Measurements from ENCODE around the gene SRXN1.

SRXN1 gene

DNA sequence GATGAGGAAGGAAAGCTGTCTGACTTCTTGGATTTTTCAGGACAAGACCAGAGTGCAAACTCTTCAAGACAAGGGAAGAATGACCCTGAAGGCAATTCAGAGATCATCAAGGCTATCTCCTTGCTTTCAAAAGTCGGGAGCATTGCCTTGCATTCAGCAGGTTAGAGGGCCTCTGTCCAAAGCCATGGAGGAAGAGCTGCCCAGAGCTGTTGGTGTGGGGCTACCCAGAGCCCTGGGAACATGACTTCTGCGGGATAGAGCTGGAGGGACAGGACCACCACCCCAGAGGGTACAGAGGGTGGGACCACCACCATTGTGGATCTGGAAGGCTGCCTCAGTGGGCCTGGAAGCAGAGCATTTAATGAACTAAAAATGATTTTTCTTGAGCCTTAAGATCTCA lies 5.2 kb upstream of the SRXN1 start:
- Histone ChIP-seq H3K4me3 (ENCODE audit: low read depth, low read length) (no peak overlapping the region), H3K9me3 (ENCODE audit: control insufficient read depth, insufficient read depth, low read depth, low read length) (no peaks in the 10 kb centered on the region), H3K36me3 (ENCODE audit: control insufficient read depth in 2 of 2, insufficient read depth in 1 of 2, low read length in 2 of 2) (no peaks in the 10 kb centered on the region), H3K4me1 (ENCODE audit: control insufficient read depth, insufficient read depth, low read length) (no peaks in the 10 kb centered on the region), H3K27ac (ENCODE audit: extremely low read depth, low read depth, low read length) (no peak overlapping the region)
- POLR2A ChIA-PET, result no interaction called here
- TF ChIP-seq, protein P1, sequence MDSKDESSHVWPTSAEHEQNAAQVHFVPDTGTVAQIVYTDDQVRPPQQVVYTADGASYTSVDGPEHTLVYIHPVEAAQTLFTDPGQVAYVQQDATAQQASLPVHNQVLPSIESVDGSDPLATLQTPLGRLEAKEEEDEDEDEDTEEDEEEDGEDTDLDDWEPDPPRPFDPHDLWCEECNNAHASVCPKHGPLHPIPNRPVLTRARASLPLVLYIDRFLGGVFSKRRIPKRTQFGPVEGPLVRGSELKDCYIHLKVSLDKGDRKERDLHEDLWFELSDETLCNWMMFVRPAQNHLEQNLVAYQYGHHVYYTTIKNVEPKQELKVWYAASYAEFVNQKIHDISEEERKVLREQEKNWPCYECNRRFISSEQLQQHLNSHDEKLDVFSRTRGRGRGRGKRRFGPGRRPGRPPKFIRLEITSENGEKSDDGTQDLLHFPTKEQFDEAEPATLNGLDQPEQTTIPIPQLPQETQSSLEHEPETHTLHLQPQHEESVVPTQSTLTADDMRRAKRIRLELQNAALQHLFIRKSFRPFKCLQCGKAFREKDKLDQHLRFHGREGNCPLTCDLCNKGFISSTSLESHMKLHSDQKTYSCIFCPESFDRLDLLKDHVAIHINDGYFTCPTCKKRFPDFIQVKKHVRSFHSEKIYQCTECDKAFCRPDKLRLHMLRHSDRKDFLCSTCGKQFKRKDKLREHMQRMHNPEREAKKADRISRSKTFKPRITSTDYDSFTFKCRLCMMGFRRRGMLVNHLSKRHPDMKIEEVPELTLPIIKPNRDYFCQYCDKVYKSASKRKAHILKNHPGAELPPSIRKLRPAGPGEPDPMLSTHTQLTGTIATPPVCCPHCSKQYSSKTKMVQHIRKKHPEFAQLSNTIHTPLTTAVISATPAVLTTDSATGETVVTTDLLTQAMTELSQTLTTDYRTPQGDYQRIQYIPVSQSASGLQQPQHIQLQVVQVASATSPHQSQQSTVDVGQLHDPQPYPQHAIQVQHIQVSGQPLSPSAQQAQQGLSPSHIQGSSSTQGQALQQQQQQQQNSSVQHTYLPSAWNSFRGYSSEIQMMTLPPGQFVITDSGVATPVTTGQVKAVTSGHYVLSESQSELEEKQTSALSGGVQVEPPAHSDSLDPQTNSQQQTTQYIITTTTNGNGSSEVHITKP (tag by site-specific recombination; IDR thresholded peaks at IDR 0.05), result peak; percentile 87
- no peak for TF ChIP-seq BCL11A (tag by site-specific recombination; IDR thresholded peaks at IDR 0.05; ENCODE audit: low read depth)
- CTCF ChIA-PET, result interaction anchor here (1.0 to 5.4 kb wide), 3 partner anchors 8 to 96 kb away, joined by 3 to 81 read pairs (median 10); no protein-coding TSS in a partner anchor

DNA sequence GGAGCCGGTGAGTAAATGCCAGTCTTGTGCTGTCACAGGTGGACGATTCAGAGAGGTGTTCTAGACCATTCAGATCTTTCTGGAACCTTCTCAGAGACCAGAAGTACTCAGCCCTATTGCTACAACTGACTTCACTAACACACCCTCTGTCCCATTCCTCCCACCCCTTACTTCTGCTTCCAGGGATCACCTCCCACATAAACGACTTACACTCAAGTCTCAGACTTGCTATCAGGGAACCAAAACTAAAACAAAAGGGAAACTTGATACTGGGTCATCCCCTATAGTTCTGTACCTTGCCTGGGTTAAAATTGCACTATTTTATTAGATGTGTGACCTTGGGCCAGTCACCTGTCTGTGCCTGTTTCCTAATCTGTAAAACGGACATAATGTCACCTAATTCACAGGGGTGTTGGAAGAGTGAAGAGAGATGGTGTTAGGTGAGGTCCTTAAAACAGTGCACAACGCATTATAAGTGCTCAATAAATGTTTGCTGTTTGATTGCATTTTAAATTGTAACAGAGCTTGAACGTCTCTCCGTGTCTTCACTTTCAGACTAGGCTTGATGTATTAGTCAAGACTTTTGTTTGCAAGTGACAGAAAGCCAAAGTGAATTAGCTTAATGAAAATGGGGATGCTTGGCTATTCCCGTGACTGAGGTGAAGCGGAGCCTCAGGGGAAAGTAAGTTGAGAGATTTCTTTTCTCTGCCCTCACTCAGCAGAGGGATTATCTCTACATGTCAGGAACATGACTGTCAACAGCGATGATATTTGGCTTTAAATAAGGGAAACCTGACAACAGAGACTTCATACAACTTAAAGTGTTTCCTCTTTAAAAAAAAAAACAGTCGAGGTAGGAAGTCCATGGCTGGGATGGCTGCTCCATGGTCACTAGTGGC lies 3.0 kb upstream of the SRXN1 start:
- Histone ChIP-seq H3K27ac (ENCODE audit: extremely low read depth, low read depth, low read length) (no peak overlapping the region), H3K36me3 (ENCODE audit: control insufficient read depth in 2 of 2, insufficient read depth in 1 of 2, low read length in 2 of 2) (peaks cover 0 to 3% of the 10 kb centered on the region in 2 experiments; a peak in 1 of 3 replicates), H3K4me1 (ENCODE audit: control insufficient read depth, insufficient read depth, low read length) (no peaks in the 10 kb centered on the region), H3K9me3 (ENCODE audit: control insufficient read depth, insufficient read depth, low read depth, low read length) (no peaks in the 10 kb centered on the region), H3K4me3 (ENCODE audit: low read depth, low read length) (no peak overlapping the region)
- POLR2A ChIA-PET, result interaction anchor here (1.2 kb wide), 1 partner anchor 13 kb away, joined by 3 read pairs; no protein-coding TSS in a partner anchor
- TF ChIP-seq ZNF221 (tag by site-specific recombination; IDR thresholded peaks at IDR 0.05; ENCODE audit: borderline replicate concordance) (no peak), ZNF664 (tag by site-specific recombination; IDR thresholded peaks at IDR 0.05) (peak; percentile 49; the same call in 1 of the 2 replicates), ZNF514 (tag by site-specific recombination; IDR thresholded peaks at IDR 0.05) (no peak), ZFHX2 (tag by site-specific recombination; conservative IDR thresholded peaks at IDR 0.05) (peak; percentile 68), GLIS2 (tag by site-specific recombination; IDR thresholded peaks at IDR 0.05) (no peak), EGR2 (tag by site-specific recombination; IDR thresholded peaks at IDR 0.05; ENCODE audit: low read depth) (peak; percentile 72)
- TF ChIP-seq, protein P2, sequence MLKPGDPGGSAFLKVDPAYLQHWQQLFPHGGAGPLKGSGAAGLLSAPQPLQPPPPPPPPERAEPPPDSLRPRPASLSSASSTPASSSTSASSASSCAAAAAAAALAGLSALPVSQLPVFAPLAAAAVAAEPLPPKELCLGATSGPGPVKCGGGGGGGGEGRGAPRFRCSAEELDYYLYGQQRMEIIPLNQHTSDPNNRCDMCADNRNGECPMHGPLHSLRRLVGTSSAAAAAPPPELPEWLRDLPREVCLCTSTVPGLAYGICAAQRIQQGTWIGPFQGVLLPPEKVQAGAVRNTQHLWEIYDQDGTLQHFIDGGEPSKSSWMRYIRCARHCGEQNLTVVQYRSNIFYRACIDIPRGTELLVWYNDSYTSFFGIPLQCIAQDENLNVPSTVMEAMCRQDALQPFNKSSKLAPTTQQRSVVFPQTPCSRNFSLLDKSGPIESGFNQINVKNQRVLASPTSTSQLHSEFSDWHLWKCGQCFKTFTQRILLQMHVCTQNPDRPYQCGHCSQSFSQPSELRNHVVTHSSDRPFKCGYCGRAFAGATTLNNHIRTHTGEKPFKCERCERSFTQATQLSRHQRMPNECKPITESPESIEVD (tag by site-specific recombination; IDR thresholded peaks at IDR 0.05), result no peak
- TF ChIP-seq, protein P1 (tag by site-specific recombination; IDR thresholded peaks at IDR 0.05), result no peak
- CTCF ChIA-PET, result interaction anchor here (0.7 to 5.4 kb wide), 4 partner anchors 10 to 95 kb away, joined by 3 to 81 read pairs (median 8); no protein-coding TSS in a partner anchor

DNA sequence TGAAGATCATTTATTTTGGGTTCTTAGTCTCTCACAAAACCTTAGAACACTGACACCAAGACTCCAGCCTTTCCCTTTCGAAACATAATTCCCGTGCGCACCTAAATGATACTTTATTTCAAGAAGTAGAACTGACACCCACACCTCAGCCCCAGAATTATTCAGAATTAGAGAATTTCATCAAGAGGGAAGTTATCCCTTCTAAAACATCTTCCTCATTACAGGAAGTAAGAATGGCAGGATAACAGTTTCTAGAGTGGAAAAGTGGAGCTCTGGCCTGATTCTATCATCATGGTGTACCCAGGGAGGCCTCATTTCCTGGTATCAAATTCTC lies 1.4 kb upstream of the SRXN1 start:
- POLR2A ChIA-PET, result no interaction called here
- CTCF ChIA-PET, result interaction anchor here (0.7 to 5.4 kb wide), 5 partner anchors 9 to 84 kb away, joined by 3 to 81 read pairs (median 4); no protein-coding TSS in a partner anchor
- H3K4me1 ChIP-seq (ENCODE audit: control insufficient read depth, insufficient read depth, low read length), result no peaks in the 10 kb centered on the region
- H3K36me3 ChIP-seq (ENCODE audit: control insufficient read depth in 2 of 2, insufficient read depth in 1 of 2, low read length in 2 of 2), result peaks cover 3 to 19% of the 10 kb centered on the region in 2 experiments; a peak in 2 of 3 replicates
- no peaks in the 10 kb centered on the region for H3K9me3 ChIP-seq (ENCODE audit: control insufficient read depth, insufficient read depth, low read depth, low read length)
- no peak overlapping the region for H3K4me3 ChIP-seq (ENCODE audit: low read depth, low read length)
- H3K27ac ChIP-seq (ENCODE audit: extremely low read depth, low read depth, low read length), result no peak overlapping the region
- TF ChIP-seq ZNF221 (tag by site-specific recombination; IDR thresholded peaks at IDR 0.05; ENCODE audit: borderline replicate concordance) (no peak), ZNF175 (tag by site-specific recombination; IDR thresholded peaks at IDR 0.05) (no peak), ZNF140 (tag by site-specific recombination; IDR thresholded peaks at IDR 0.05) (no peak), OSR2 (tag by site-specific recombination; IDR thresholded peaks at IDR 0.05) (no peak)
- TF ChIP-seq, protein P3, sequence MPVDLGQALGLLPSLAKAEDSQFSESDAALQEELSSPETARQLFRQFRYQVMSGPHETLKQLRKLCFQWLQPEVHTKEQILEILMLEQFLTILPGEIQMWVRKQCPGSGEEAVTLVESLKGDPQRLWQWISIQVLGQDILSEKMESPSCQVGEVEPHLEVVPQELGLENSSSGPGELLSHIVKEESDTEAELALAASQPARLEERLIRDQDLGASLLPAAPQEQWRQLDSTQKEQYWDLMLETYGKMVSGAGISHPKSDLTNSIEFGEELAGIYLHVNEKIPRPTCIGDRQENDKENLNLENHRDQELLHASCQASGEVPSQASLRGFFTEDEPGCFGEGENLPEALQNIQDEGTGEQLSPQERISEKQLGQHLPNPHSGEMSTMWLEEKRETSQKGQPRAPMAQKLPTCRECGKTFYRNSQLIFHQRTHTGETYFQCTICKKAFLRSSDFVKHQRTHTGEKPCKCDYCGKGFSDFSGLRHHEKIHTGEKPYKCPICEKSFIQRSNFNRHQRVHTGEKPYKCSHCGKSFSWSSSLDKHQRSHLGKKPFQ (tag by site-specific recombination; IDR thresholded peaks at IDR 0.05), result no peak
- TF ChIP-seq, protein P4, sequence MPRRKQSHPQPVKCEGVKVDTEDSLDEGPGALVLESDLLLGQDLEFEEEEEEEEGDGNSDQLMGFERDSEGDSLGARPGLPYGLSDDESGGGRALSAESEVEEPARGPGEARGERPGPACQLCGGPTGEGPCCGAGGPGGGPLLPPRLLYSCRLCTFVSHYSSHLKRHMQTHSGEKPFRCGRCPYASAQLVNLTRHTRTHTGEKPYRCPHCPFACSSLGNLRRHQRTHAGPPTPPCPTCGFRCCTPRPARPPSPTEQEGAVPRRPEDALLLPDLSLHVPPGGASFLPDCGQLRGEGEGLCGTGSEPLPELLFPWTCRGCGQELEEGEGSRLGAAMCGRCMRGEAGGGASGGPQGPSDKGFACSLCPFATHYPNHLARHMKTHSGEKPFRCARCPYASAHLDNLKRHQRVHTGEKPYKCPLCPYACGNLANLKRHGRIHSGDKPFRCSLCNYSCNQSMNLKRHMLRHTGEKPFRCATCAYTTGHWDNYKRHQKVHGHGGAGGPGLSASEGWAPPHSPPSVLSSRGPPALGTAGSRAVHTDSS (tag by site-specific recombination; IDR thresholded peaks at IDR 0.05), result no peak

Measured in HEK293 (cell line).